HUES48 (cell line): ENCODE data around the gene CERK.
"Not testable (repeated sequence)": the region's sequence is repeated elsewhere in the genome, so short reads cannot be mapped to it uniquely, and the experiment has no call there.

Source experiments
- H3K27ac ChIP-seq: one replicate; pipeline ENCODE4 v1.7.0; 2013; ENCODE audit warnings: low read depth, low read length, inconsistent platforms
- H3K27me3 ChIP-seq: 2 replicates; pipeline ENCODE4 v1.6.1; 2013; ENCODE audit warnings: mild to moderate bottlenecking, low read length; ENCODE audit not compliant: control insufficient read depth, insufficient read depth
- H3K36me3 ChIP-seq: 2 replicates; pipeline ENCODE4 v1.6.1; 2013; ENCODE audit warnings: low read length; ENCODE audit not compliant: control insufficient read depth, insufficient read depth
- H3K4me1 ChIP-seq: 2 replicates; pipeline ENCODE4 v1.6.1; 2013; ENCODE audit warnings: mild to moderate bottlenecking, low read length; ENCODE audit not compliant: control insufficient read depth, insufficient read depth
- H3K4me3 ChIP-seq: 2 replicates; pipeline ENCODE4 v1.5.1; 2013; ENCODE audit warnings: mild to moderate bottlenecking, low read depth, low read length
- H3K9ac ChIP-seq: 2 replicates; pipeline ENCODE4 v1.6.1; 2013; ENCODE audit warnings: mild to moderate bottlenecking, low read depth, low read length, moderate library complexity
- H3K9me3 ChIP-seq: 2 replicates; pipeline ENCODE4 v1.6.1; 2013; ENCODE audit warnings: low read length; ENCODE audit not compliant: control insufficient read depth, insufficient read depth

CERK gene

GRCh38 chr22:46649141-46650077 is 88.6 kb downstream of the CERK start:
- Histone ChIP-seq H3K9ac (no peak overlapping the region), H3K4me1 (no peaks in the 10 kb centered on the region), H3K27ac (no peak overlapping the region), H3K4me3 (no peak overlapping the region), H3K27me3 (no peaks in the 10 kb centered on the region), H3K9me3 (no peaks in the 10 kb centered on the region), H3K36me3 (no peaks in the 10 kb centered on the region)

DNA sequence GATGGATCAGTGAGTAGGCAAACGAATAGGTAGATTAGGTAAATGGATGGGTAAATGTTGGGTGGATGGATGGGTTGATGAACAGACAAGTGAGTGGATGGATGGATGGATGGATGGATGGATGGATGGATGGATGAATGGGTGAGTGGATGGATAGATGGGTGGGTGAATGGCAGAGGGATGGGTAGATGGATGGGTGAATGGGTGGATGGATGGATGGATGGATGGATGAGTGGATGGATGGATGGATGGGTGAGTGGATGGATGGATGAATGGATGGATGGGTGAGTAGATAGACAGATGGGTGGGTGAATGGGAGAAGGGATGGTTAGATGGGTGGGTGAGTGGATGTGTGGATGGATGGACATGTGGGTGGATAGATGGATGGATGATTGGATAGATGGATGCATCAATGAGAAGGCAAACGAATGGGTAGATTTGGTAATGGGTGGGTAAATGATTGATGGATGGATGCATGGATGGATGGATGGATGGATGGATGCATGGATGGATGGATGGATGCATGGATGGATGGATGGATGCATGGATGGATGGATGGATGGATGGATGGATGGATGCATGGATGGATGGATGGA is 89.7 kb downstream of the CERK start:
- not testable (repeated sequence) for H3K9ac ChIP-seq, H3K9me3 ChIP-seq, H3K4me1 ChIP-seq, H3K27ac ChIP-seq, H3K36me3 ChIP-seq, H3K4me3 ChIP-seq, H3K27me3 ChIP-seq

DNA sequence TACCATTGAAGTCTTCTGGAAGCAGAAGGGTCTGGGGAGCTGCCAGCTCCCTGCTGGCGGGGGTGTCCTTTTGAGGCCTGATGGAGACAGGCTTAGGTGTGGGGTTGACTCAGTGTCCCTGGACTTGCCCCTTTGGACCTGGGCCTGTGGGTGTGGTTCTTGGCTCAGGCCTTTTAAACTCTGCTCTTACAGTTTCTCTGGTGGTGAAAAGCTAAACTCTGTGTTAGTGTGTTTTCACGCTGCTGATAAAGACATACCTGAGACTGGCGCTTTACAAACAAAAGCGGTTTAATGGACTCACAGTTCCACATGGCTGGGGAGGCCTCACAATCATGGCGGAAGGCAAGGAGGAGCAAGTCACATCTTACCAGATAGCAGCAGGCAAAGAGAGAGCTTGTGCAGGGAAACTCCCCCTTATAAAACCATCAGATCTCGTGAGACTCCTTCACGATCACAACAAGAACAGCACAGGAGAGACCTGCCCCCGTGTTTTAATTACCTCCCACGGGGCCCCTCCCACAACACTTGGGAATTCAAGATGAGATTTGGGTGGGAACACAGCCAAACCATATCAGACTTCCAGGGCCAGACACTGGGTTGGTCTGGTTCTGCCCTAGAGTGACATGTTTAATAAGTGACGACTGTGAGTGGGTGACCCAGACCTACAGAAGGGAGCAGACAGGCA is 91.4 kb downstream of the CERK start:
- H3K36me3 ChIP-seq: no peaks in the 10 kb centered on the region
- H3K9ac ChIP-seq: no peak overlapping the region
- H3K9me3 ChIP-seq: no peaks in the 10 kb centered on the region
- H3K4me3 ChIP-seq: no peak overlapping the region
- H3K27ac ChIP-seq: no peak overlapping the region
- H3K4me1 ChIP-seq: no peaks in the 10 kb centered on the region
- no peaks in the 10 kb centered on the region for H3K27me3 ChIP-seq

DNA sequence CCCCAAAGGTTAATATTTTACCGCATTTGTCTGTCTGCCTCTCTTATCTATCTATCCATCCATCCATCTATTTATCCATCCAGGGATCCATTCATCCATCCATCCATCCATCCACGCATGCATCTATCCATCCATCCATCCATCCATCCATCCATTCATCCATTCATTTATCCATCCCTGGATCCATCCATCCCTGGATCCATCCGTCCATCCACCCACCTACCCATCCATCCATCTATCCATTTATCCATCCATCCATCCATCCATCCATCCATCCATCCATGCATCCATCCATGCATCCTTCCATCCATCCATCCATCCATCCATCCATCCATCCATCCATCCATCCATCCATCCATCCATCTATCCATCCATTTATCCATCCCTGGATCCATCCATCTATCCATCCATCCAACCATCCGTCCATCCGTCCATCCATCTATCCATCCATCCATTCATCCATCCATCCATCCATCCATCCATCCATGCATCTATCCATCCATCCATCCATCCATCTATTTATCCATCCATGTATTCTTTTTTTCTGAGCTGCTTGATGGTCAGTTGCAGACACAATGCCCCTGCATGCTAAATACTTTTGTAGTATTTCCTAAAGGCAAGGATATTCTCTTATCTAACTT is 95.1 kb downstream of the CERK start:
- not testable (repeated sequence) for H3K27me3 ChIP-seq, H3K9me3 ChIP-seq, H3K4me3 ChIP-seq, H3K36me3 ChIP-seq, H3K27ac ChIP-seq, H3K4me1 ChIP-seq, H3K9ac ChIP-seq

- no peaks in the 10 kb centered on the region for H3K27me3 ChIP-seq
- no peak overlapping the region for H3K4me3 ChIP-seq
- no peaks in the 10 kb centered on the region; the same call in 1 of the 2 replicates for H3K4me1 ChIP-seq
- no peaks in the 10 kb centered on the region for H3K36me3 ChIP-seq
- H3K9ac ChIP-seq: no peak overlapping the region
- H3K9me3 ChIP-seq: no peaks in the 10 kb centered on the region
- H3K27ac ChIP-seq: no peak overlapping the region
Observed at GRCh38 chr22:46641811-46642266, 96.2 kb downstream of the CERK start.

DNA sequence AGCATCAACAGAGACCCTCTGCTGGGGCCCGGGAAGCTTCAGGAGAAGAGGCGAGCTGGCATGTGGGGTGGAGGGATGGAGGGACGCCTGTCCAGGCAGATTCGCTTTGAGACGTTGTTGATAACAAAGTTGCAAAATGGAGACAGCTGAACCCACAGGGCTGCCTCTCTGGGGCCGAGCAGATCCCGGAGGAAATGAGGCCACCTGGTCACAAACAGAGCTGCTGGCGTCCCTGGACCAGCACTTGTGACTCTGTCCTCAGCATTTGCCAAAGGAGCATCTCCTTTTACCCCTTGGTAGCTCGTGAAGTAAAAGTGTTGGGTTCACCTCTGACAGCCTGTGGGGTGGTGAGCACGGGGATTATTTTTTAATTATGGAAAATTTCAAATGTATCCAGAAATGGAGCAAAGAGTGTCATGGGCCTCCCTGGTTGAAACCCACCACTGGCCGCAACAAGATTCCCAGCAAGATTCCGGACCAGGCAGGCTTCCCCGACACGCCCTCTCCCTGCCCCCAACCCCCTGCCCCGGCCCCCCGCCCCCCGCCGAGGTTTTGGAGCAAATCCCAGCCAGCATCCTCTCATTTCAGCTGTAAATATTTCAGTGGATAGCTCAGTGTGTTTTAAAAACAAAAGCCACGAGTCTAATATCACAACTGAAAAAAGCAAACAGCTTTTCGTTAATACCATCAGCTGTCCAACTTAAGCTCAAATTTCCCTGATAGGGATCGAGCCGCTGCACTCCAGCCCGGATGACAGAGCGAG is 97.6 kb downstream of the CERK start:
- no peaks in the 10 kb centered on the region; the same call in 1 of the 2 replicates for H3K4me1 ChIP-seq
- no peaks in the 10 kb centered on the region for H3K9me3 ChIP-seq
- H3K36me3 ChIP-seq: no peaks in the 10 kb centered on the region
- H3K4me3 ChIP-seq: no peak overlapping the region
- H3K27me3 ChIP-seq: no peaks in the 10 kb centered on the region
- no peak overlapping the region for H3K9ac ChIP-seq
- H3K27ac ChIP-seq: no peak overlapping the region

DNA sequence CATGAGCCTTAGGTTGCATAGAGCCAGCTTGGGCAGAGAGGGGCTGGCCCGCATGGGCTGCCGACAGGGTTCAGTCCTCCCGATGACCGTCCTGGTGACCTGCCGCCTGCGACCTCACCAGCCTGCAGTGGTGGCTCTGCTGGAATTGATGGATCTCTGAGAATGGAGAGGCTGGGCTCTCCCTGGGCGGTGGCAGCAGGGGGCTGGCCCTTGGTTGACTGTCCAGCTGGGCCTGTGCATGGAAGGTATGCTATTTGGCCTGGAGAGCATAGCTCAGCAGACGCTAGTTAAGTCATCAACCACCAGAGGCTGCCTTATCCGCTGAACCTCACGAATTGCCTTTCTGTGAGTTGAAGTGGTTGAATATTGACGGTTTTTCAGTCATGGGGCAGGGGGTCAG is 98.2 kb downstream of the CERK start:
- H3K9ac ChIP-seq: no peak overlapping the region
- H3K36me3 ChIP-seq: no peaks in the 10 kb centered on the region
- no peaks in the 10 kb centered on the region for H3K9me3 ChIP-seq
- no peak overlapping the region for H3K27ac ChIP-seq
- H3K4me3 ChIP-seq: no peak overlapping the region
- no peaks in the 10 kb centered on the region for H3K27me3 ChIP-seq
- no peaks in the 10 kb centered on the region; the same call in 1 of the 2 replicates for H3K4me1 ChIP-seq

DNA sequence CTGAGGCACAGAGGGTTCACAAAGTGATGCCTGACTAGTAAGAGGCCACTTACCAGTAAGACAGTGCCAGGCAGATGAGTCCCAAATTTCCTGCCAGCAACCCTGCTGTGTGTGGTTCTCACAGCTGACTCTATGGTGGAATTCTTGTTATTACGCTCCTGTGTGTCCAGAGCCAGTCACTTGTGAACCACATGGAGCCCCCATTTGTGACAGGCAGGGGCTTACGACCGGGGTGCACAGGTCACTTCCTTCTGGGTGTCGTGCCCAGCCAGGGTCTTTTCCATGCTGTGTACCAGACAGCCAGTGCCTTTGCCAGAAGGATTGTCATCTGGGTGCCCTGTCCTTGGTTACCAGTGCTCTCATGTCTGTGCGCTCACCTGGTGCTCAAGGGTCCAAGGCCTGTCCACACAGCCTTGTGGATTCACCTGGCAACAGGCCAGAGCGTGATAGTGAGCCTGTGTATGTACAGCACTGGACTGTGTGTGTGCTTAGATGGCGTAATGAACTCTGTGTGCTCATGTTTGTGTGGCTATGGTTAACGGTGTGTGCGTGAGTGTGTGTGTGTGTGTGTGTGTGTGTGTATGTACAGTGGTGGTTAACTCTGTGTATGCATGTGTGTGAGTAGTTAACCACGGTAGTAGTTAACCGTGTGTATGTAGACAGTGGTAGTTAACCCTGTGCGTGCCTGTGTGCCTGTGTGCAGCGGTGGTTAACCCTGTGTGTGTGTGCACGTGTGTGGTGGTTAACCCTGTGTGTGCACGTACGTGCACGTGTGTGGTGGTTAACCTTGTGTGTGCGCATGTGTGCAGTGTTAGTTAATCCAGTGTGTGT is 99.2 kb downstream of the CERK start:
- Histone ChIP-seq H3K4me3 (no peak overlapping the region), H3K9ac (no peak overlapping the region), H3K27ac (no peak overlapping the region), H3K27me3 (no peaks in the 10 kb centered on the region), H3K36me3 (no peaks in the 10 kb centered on the region), H3K9me3 (no peaks in the 10 kb centered on the region), H3K4me1 (no peaks in the 10 kb centered on the region; the same call in 1 of the 2 replicates)

DNA sequence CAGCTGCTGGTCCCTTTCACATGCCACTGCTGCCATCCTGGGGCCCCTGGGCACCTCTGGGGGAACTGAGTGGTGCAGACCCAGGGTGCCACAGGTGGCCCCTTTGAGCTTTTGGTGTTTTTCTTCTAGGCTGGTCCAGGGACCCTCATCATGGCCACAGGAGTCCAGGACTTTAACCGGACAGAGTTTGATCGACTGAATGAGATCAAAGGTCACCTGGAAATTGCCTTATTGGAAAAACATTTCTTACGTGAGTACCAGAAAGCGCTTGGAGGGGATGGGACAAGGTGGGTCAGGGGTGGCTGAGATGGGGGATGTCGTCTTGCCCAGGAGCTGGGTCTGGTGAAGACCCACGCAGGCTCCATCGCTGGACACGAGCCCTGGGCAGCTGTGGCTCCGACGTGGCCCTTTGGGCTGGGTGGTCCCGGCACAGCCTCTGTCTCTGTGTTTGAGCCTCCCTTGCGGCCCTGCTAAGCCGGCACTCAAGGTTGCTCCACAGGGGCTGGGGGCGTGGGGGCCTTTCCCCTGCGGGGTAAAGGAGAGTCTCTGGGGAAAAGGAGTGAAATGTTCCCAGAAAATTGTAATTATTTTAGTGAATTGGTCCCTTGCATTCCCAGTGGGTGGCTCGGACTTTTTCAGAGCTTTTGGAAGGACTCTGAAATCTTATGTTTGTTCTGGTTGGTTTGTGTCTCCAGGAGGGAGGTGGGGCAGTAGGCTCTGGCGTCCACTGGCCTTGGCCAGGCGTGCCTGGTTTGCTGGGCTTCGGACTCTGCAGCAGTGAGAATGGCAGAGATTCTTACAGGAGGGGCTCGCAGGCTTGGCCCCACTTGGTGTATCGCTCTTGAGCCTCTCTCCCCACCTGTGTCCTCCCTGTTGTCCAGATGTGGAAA is 100.1 kb downstream of the CERK start:
- H3K4me3 ChIP-seq: no peak overlapping the region
- no peak overlapping the region for H3K9ac ChIP-seq
- no peaks in the 10 kb centered on the region; the same call in 1 of the 2 replicates for H3K4me1 ChIP-seq
- H3K27ac ChIP-seq: no peak overlapping the region
- no peaks in the 10 kb centered on the region for H3K9me3 ChIP-seq
- H3K27me3 ChIP-seq: no peaks in the 10 kb centered on the region
- H3K36me3 ChIP-seq: no peaks in the 10 kb centered on the region
